GM18519 (cell line): ENCODE measurements around the gene GRAMD1A.

Experiments
- ATAC-seq: cut with Tn5 transposase; IDR thresholded peaks from one replicate; pipeline ENCODE4 v1.9.1; 2021; ENCODE audit warnings: mild to moderate bottlenecking, moderate library complexity; ENCODE audit not compliant: unreplicated experiment, low FRiP score

Gene GRAMD1A

GRCh38 chr19:35066691-35067563 lies 66.8 kb downstream of the GRAMD1A start:
- ATAC-seq = peak; percentile 59

DNA sequence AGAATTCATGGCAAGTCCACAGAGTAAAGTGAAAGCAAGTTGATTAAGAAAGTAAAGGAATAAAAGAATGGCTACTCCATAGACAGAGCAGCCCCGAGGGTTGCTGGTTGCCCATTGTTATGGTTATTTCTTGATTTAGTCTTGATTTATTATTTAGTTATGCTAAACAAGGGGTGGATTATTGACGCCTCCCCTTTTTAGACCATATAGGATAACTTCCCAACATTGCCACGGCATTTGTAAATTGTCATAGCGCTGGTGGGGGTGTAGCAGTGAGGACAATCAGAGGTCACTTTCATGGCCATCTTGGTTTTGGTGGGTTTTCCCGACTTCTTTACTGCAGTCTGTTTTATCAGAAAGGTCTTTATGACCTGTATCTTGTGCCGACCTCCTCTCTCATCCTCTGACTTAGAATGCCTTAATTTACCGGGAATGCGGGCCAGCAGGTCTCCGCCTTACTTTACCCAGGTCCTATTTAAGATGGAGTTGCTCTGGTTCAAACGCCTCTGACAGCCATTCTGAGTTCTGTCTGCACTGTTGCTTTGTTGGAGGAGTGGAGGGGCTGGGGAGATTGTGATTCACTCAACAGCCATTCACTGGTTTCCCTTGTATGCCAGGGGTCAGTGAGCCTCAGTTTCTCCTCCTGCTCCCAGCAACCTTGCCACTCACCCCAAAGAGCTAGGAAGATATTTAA lies 69.0 kb downstream of the GRAMD1A start:
- ATAC-seq = no peak

- ATAC-seq = no peak
Measured at GRCh38 chr19:35069696-35070095, 69.6 kb downstream of the GRAMD1A start.

DNA sequence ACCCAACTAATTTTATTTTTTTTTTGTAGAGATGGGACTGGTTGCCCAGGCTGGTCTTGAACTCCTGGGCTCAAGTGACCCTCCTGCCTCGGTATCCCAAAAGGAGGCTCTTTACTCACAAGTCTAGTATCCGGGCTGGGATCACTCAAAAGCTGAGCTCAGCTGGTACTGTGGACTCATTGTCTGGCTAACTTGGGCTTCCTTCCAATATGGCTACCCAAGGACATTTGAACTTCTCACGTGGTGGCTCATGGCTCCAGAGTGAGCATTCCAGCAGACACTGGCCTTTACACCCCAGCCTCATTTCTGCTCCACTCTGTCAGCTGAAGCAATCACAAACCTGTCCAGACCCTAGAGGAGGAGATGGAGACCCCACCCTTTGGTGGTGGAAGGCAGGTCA lies 70.3 kb downstream of the GRAMD1A start:
- ATAC-seq = no peak

DNA sequence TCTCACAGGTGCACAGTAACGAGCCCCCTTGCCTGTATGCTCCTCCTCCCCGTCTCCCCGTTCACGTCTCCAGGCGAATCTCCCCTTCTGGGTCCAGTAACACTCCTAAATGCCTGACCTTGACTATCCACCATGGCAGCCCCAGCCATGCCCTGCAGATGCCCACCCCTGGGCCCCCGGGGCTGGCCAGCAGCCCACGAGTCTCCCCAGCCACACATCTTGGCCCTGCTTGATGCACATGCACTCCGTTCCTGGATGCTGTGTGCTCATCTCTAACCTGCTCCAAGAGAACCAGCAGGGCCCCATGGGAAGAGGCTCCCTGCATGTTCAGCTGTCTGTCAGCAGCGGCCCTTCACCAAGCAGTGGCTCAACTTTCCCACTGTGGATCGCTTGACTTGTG lies 73.4 kb downstream of the GRAMD1A start:
- ATAC-seq = no peak

- no peak for ATAC-seq
Measured at GRCh38 chr19:35073941-35074340, 73.8 kb downstream of the GRAMD1A start.

GRCh38 chr19:35074426-35075201 lies 74.5 kb downstream of the GRAMD1A start:
- ATAC-seq = no peak

- ATAC-seq = no peak
Measured at GRCh38 chr19:35075202-35076025, 75.3 kb downstream of the GRAMD1A start.

DNA sequence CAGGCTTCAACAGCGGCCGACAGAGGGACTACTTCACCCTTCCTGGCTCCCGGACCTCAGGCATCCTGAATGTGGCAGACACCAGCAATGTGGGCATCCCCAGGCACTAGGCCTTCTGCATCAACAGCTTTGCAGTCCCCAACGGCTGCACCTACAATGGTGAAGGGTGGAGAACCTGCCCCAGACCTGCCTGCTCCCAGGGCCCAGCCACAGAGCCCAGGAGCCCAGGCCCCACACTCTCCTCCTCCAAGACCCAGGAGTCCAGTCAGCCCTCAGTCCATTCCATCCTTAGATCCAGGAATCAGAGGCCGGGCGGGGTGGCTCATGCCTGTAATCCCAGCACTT lies 75.9 kb downstream of the GRAMD1A start:
- no peak for ATAC-seq
